K562 (cell line): ENCODE data around the gene NBPF4. TPM values are rescaled to one million over a fixed set of nuclear protein-coding genes. Genes with fewer than 3 reads are reported as not detected.
A peak's percentile ranks its signal among the peaks of the same experiment; 100 is the strongest.

Experiments used
- E2F3 ChIP-seq: fragments of 250-450 bp; sonication (Bioruptor Pico); IDR thresholded peaks from 2 replicates; pipeline ENCODE4 v1.4.0; 2020; ENCODE audit warnings: mild to moderate bottlenecking
- GTF2F1 ChIP-seq: IDR thresholded peaks from 2 replicates; pipeline ENCODE4 v1.6.1; 2011; ENCODE audit warnings: low read depth, low read length, improper control_type of control experiment
- HDAC1 ChIP-seq, 2 experiments: fragments of 450-650 bp; IDR thresholded peaks; 2 replicates each; pipeline ENCODE4 v1.6.1; 2016 to 2017; ENCODE audit warnings: inconsistent platforms in 1 of 2, mild to moderate bottlenecking in 1 of 2, moderate library complexity in 1 of 2
- HLTF ChIP-seq: fragments of 450-650 bp; IDR thresholded peaks from 2 replicates; pipeline ENCODE4 v1.6.1; 2016
- HMGN3 ChIP-seq: IDR thresholded peaks from 2 replicates; pipeline ENCODE4 v1.6.1; 2011; ENCODE audit warnings: borderline replicate concordance, low read depth, mild to moderate bottlenecking, mixed read lengths, low read length; ENCODE audit not compliant: insufficient read length; ENCODE audit errors: extremely low read depth
- HNRNPL ChIP-seq: fragments of 200-400 bp; formaldehyde crosslinking; IDR thresholded peaks from 2 replicates; pipeline ENCODE4 v1.6.1; 2017; ENCODE audit warnings: low read depth, mild to moderate bottlenecking, low read length
- LCOR ChIP-seq: sonication (generic); formaldehyde crosslinking; IDR thresholded peaks from 2 replicates; pipeline ENCODE4 v1.8.0; 2022; ENCODE audit warnings: mild to moderate bottlenecking, missing genetic modification reagents
- MEIS2 ChIP-seq: fragments of 450-650 bp; IDR thresholded peaks from 2 replicates; pipeline ENCODE4 v1.6.1; 2014; ENCODE audit warnings: mild to moderate bottlenecking; ENCODE audit not compliant: partially characterized antibody
- NCOA4 ChIP-seq: fragments of 450-650 bp; IDR thresholded peaks from 2 replicates; pipeline ENCODE4 v1.6.1; 2018; ENCODE audit warnings: mild to moderate bottlenecking; ENCODE audit not compliant: partially characterized antibody
- SNIP1 ChIP-seq: fragments of 450-650 bp; IDR thresholded peaks from 2 replicates; pipeline ENCODE4 v1.7.1; 2017; ENCODE audit warnings: low read depth, mild to moderate bottlenecking
- SOX6 ChIP-seq: fragments of 450-650 bp; IDR thresholded peaks from 2 replicates; pipeline ENCODE4 v1.6.1; 2014; ENCODE audit warnings: mild to moderate bottlenecking
- SRF ChIP-seq, 2 experiments: fragments of 250-450, 450-650 bp in 1 of 2; sonication (Bioruptor Pico) in 1 of 2; sonication (generic) in 1 of 2; formaldehyde crosslinking; IDR thresholded peaks; 2 replicates each; pipeline versions ENCODE4 v1.5.0 to v1.5.1; 2020 to 2022; ENCODE audit warnings: mild to moderate bottlenecking in 1 of 2, missing genetic modification reagents in 1 of 2
- TEAD1 ChIP-seq, 2 experiments: fragments of 450-650 bp in 1 of 2; sonication (generic) in 1 of 2; formaldehyde crosslinking; IDR thresholded peaks; 2 replicates each; pipeline versions ENCODE4 v1.4.0 to v1.8.0; 2020 to 2022; ENCODE audit warnings: mild to moderate bottlenecking in 2 of 2, missing genetic modification reagents in 1 of 2
- ZFX ChIP-seq: sonication (generic); formaldehyde crosslinking; IDR thresholded peaks from 2 replicates; pipeline ENCODE4 v1.8.0; 2022; ENCODE audit warnings: mild to moderate bottlenecking, missing genetic modification reagents, moderate library complexity
- ZKSCAN3 ChIP-seq: fragments of 250-450 bp; sonication (Bioruptor Pico); IDR thresholded peaks from 2 replicates; pipeline ENCODE4 v1.4.0; 2020
- ZNF143 ChIP-seq: sonication (generic); formaldehyde crosslinking; IDR thresholded peaks from 2 replicates; pipeline ENCODE4 v1.9.0; 2022; ENCODE audit warnings: mild to moderate bottlenecking, missing genetic modification reagents
- ZNF232 ChIP-seq: sonication (generic); formaldehyde crosslinking; IDR thresholded peaks from 2 replicates; pipeline ENCODE4 v1.8.0; 2022; ENCODE audit warnings: mild to moderate bottlenecking, missing genetic modification reagents
- ZNF431 ChIP-seq: sonication (generic); formaldehyde crosslinking; IDR thresholded peaks from 2 replicates; pipeline ENCODE4 v1.8.0; 2022; ENCODE audit warnings: mild to moderate bottlenecking, missing genetic modification reagents
- ZNF76 ChIP-seq: fragments of 250-450 bp; sonication (Bioruptor Pico); IDR thresholded peaks from 2 replicates; pipeline ENCODE4 v1.4.0; 2020; ENCODE audit warnings: mild to moderate bottlenecking, moderate library complexity, borderline replicate concordance
- polyA plus RNA-seq, 8 experiments: library from polyadenylated mRNA; depleted of rRNA in 4 of 8; stranded (reverse) in 5 of 8; unstranded in 3 of 8; fragments of >200 nt; fragmentation: Nextera tagmentation in 2 of 8; fragmentation: Illumina TruSeq in 1 of 8; extraction: Ambion mirVana in 2 of 8; extraction: Trizol in 1 of 8; gene quantifications; 2 replicates each; pipeline versions ENCODE4 v1.2.1 to v1.2.3, GENCODE V29; 2011 to 2014; ENCODE audit warnings: inconsistent platforms in 1 of 8, missing spikeins in 1 of 8
- total RNA-seq, 7 experiments: library from RNA; depleted of rRNA in 6 of 7; stranded (reverse); fragments of >200 nt in 6 of 7; fragmentation: Illumina TruSeq in 2 of 7; extraction: Trizol in 2 of 7; gene quantifications; 2 replicates each; pipeline versions ENCODE4 v1.2.1 to v1.2.3, GENCODE V29; 2011 to 2021; ENCODE audit warnings: low replicate concordance in 1 of 7
- TF ChIP-seq, protein P1 (sequence below): fragments of 250-450 bp; sonication (Bioruptor Pico); IDR thresholded peaks from 2 replicates; pipeline ENCODE4 v1.5.0; 2021
- TF ChIP-seq, protein P2 (sequence below), 2 experiments: fragments of 250-450 bp in 1 of 2; fragments of 450-650 bp in 1 of 2; sonication (Bioruptor Pico) in 1 of 2; IDR thresholded peaks; 2 replicates each; pipeline versions ENCODE4 v1.6.1 to v1.8.0; 2016 to 2021; ENCODE audit warnings: mild to moderate bottlenecking in 2 of 2, moderate library complexity in 2 of 2, missing compliant biosample characterization in 1 of 2, missing genetic modification characterization in 1 of 2
- TF ChIP-seq, protein P3 (sequence below): fragments of 450-650 bp; IDR thresholded peaks from 2 replicates; pipeline ENCODE4 v1.6.1; 2014; ENCODE audit warnings: low read depth, mild to moderate bottlenecking, moderate library complexity, borderline replicate concordance
- TF ChIP-seq, protein P4 (sequence below): fragments of 200-800 bp; sonication (Bioruptor generic); IDR thresholded peaks from 2 replicates; pipeline ENCODE4 v1.6.1; 2017; ENCODE audit warnings: missing genetic modification characterization, missing compliant biosample characterization

The NBPF4 gene
- total and polyA plus RNA-seq, 9 of the 15 experiments (the other 6 are each of a cell fraction or from before 2014, with no cell fraction given) = 3.6 to 10.4 (median 5.9) TPM

DNA sequence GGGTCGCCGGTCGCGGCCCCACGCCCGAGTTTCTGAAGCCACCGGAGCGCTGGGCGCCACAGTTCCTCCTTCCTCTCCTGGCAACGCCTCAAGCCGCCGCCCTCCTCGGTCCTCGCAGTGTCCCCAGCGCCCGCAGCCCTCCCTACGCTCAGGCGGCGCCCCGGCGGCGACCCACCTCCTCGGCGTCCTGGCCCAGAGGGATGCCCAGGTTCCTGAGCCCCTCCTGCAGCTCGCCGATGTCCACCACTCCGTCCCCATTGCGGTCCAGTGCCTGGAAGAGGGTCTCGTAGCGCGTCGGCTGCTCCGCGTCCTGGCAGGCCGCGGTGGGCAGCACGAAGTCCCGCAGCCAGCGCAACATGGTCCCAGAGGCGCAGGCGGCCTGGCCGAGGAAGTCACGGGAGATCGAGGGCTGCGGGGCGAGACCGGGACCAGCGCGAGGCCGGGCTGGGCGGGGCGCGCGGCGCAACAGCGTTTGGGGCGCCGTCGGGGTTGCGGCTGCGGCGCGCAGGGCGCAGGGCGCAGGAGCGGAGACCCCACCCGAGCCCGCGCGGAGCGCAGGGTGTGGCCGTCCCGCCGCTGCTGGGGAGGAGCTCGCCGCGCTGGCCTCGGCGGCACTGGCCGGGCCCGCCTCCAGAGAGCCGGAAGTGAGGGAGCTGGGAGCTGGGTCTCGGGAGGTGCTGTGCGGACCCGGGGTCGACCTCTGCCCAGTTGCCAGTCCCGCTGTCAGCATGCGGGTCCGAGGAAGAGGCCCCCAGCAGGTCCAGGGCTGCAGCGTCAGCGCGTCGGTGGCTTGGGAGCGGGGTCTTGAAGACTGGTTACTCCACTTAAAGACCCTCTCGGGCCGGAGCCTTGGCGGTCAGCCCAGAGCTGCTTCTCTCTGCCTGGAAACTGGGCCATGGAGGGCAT is 43.8 kb downstream of the NBPF4 start, which contains the start of gene SLC25A24 (continued):
- TF ChIP-seq SNIP1 (no peak), GTF2F1 (no peak), SOX6 (0 out of 2 replicates have a peak, but pooled peaks have one; percentile 48), HDAC1 (IDR thresholded peaks at IDR 0.05) (peak in 1 of 2 experiments; percentile 86; a peak in 2 of 4 replicates), ZNF431 (CRISPR knock-in tag) (peak; percentile 74; the same call in 1 of the 2 replicates), E2F3 (peak; percentile 42), HLTF (no peak), ZKSCAN3 (CRISPR knock-in tag) (no peak), ZNF76 (CRISPR knock-in tag) (no peak), ZNF143 (0 out of 2 replicates have a peak, but pooled peaks have one; percentile 51), TEAD1 (CRISPR knock-in tag; IDR thresholded peaks at IDR 0.05) (peak in 1 of 2 experiments; percentile 63; a peak in 1 of 4 replicates), MEIS2 (peak; percentile 11), ZFX (CRISPR knock-in tag) (peak; percentile 92), LCOR (CRISPR knock-in tag) (peak; percentile 21; the same call in 1 of the 2 replicates), HNRNPL (0 out of 2 replicates have a peak, but pooled peaks have one; percentile 47), HMGN3 (peak; percentile 60), NCOA4 (no peak), ZNF232 (CRISPR knock-in tag) (no peak), SRF (CRISPR knock-in tag; IDR thresholded peaks at IDR 0.05) (no peak)
- TF ChIP-seq, protein P1, sequence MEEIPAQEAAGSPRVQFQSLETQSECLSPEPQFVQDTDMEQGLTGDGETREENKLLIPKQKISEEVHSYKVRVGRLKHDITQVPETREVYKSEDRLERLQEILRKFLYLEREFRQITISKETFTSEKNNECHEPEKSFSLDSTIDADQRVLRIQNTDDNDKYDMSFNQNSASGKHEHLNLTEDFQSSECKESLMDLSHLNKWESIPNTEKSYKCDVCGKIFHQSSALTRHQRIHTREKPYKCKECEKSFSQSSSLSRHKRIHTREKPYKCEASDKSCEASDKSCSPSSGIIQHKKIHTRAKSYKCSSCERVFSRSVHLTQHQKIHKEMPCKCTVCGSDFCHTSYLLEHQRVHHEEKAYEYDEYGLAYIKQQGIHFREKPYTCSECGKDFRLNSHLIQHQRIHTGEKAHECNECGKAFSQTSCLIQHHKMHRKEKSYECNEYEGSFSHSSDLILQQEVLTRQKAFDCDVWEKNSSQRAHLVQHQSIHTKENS (CRISPR knock-in tag) = no peak
- TF ChIP-seq, protein P2, sequence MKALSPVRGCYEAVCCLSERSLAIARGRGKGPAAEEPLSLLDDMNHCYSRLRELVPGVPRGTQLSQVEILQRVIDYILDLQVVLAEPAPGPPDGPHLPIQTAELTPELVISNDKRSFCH (CRISPR knock-in tag; IDR thresholded peaks at IDR 0.05) = no peak
- TF ChIP-seq, protein P2 (tag; IDR thresholded peaks at IDR 0.05) = peak; percentile 79
- TF ChIP-seq, protein P3, sequence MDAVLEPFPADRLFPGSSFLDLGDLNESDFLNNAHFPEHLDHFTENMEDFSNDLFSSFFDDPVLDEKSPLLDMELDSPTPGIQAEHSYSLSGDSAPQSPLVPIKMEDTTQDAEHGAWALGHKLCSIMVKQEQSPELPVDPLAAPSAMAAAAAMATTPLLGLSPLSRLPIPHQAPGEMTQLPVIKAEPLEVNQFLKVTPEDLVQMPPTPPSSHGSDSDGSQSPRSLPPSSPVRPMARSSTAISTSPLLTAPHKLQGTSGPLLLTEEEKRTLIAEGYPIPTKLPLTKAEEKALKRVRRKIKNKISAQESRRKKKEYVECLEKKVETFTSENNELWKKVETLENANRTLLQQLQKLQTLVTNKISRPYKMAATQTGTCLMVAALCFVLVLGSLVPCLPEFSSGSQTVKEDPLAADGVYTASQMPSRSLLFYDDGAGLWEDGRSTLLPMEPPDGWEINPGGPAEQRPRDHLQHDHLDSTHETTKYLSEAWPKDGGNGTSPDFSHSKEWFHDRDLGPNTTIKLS = 0 out of 2 replicates have a peak, but pooled peaks have one; percentile 65
- TF ChIP-seq, protein P4, sequence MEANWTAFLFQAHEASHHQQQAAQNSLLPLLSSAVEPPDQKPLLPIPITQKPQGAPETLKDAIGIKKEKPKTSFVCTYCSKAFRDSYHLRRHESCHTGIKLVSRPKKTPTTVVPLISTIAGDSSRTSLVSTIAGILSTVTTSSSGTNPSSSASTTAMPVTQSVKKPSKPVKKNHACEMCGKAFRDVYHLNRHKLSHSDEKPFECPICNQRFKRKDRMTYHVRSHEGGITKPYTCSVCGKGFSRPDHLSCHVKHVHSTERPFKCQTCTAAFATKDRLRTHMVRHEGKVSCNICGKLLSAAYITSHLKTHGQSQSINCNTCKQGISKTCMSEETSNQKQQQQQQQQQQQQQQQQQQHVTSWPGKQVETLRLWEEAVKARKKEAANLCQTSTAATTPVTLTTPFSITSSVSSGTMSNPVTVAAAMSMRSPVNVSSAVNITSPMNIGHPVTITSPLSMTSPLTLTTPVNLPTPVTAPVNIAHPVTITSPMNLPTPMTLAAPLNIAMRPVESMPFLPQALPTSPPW (CRISPR knock-in tag) = peak; percentile 71
